ENCODE results near the gene SOWAHC. TPM values are rescaled to one million over a fixed set of nuclear protein-coding genes. Genes with fewer than 3 reads are reported as not detected.

Gene SOWAHC
- total and polyA plus RNA-seq, 2 of the 13 experiments (the other 11 are each of a cell fraction or from before 2014, with no cell fraction given), result 21.2 to 22.5 TPM

DNA sequence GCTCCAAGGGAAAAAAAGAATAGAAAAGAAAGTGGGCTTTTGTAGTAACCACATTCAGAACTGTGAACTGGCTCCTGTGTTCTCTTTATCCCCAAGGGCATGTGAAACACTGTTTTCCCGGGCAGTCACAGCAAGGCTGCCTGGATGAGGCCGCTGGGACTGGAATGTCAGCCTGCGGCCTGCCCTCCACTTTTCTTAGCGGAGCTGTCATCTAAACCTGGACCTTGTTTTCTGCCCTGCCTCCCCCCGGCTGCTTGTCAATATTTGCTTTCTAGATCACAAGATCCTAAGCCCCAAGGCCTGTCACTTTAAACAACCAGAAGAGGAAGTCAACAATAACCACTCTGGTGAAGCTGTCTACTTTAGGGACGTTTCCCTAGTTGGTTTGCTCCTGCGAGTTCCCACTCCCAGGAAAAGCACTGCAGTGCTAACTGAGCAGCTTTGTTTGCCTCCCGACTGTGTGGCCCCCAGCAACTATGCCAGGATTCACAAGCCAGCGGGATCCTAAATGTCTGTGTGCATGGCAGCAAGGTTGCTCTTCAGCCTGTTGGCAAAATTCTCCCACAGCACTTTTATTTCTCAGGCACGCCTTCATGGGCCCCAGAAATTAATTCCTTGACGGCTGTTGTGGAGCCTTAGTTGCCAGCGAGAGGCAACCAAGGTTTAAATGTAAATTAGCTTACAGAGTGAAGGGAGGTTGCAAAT lies 30.6 kb downstream of the SOWAHC start (continued):
- TF ChIP-seq ZNF724P (CRISPR knock-in tag; IDR thresholded peaks at IDR 0.05; ENCODE audit: borderline replicate concordance) (peak; percentile 89; the same call in 1 of the 2 replicates), ZBTB7B (CRISPR knock-in tag; IDR thresholded peaks at IDR 0.05) (0 out of 2 replicates have a peak, but pooled peaks have one; percentile 93), ZNF292 (CRISPR knock-in tag; IDR thresholded peaks at IDR 0.05; ENCODE audit: borderline replicate concordance, low read depth) (peak; percentile 99), ZNF264 (CRISPR knock-in tag; IDR thresholded peaks at IDR 0.05) (peak; percentile 99), XBP1 (CRISPR knock-in tag; IDR thresholded peaks at IDR 0.05) (peak; percentile 92; the same call in 1 of the 2 replicates), RARG (CRISPR knock-in tag; IDR thresholded peaks at IDR 0.05; ENCODE audit: low read depth) (0 out of 2 replicates have a peak, but pooled peaks have one; percentile 66), ARHGAP35 (CRISPR knock-in tag; IDR thresholded peaks at IDR 0.05; ENCODE audit: borderline replicate concordance) (peak; percentile 74), ZNF614 (CRISPR knock-in tag; IDR thresholded peaks at IDR 0.05; ENCODE audit: borderline replicate concordance) (peak; percentile 98), ISL2 (CRISPR knock-in tag; IDR thresholded peaks at IDR 0.05) (peak; percentile 99), SRY (CRISPR knock-in tag; IDR thresholded peaks at IDR 0.05) (peak; percentile 87; the same call in 1 of the 2 replicates), MTA3 (CRISPR knock-in tag; IDR thresholded peaks at IDR 0.05) (no peak), ZC3H13 (CRISPR knock-in tag; IDR thresholded peaks at IDR 0.05) (peak; percentile 95), ZNF75D (CRISPR knock-in tag; IDR thresholded peaks at IDR 0.05; ENCODE audit: borderline replicate concordance) (no peak), ZNF468 (CRISPR knock-in tag; IDR thresholded peaks at IDR 0.05) (no peak), ZNF607 (CRISPR knock-in tag; IDR thresholded peaks at IDR 0.05; ENCODE audit: borderline replicate concordance) (peak; percentile 99), MBD4 (IDR thresholded peaks at IDR 0.05; ENCODE audit: borderline replicate concordance, low read length) (peak; percentile 83; the same call in 1 of the 2 replicates), SPEN (CRISPR knock-in tag; IDR thresholded peaks at IDR 0.05; ENCODE audit: low read depth) (peak; percentile 90), HOXA7 (CRISPR knock-in tag; IDR thresholded peaks at IDR 0.05) (peak; percentile 78; the same call in 1 of the 2 replicates), ZNF12 (CRISPR knock-in tag; IDR thresholded peaks at IDR 0.05) (peak; percentile 81), GATAD1 (CRISPR knock-in tag; IDR thresholded peaks at IDR 0.05) (peak; percentile 77), NFRKB (IDR thresholded peaks at IDR 0.05) (no peak), SP4 (CRISPR knock-in tag; IDR thresholded peaks at IDR 0.05) (peak; percentile 77), ZNF101 (CRISPR knock-in tag; IDR thresholded peaks at IDR 0.05; ENCODE audit: borderline replicate concordance, low read depth) (peak; percentile 96; the same call in 1 of the 2 replicates), ZNF329 (CRISPR knock-in tag; IDR thresholded peaks at IDR 0.05; ENCODE audit: low read depth) (peak; percentile 83), NR3C1 (CRISPR knock-in tag; IDR thresholded peaks at IDR 0.05) (no peak), HMGA1 (CRISPR knock-in tag; conservative IDR thresholded peaks at IDR 0.05) (no peak), ATAD3A (CRISPR knock-in tag; IDR thresholded peaks at IDR 0.05) (no peak), SNAPC2 (CRISPR knock-in tag; IDR thresholded peaks at IDR 0.05) (peak; percentile 50; the same call in 1 of the 2 replicates), ASH2L (IDR thresholded peaks at IDR 0.05; ENCODE audit: insufficient read length, low read depth, low read length) (peak; percentile 97), AKAP8 (CRISPR knock-in tag; IDR thresholded peaks at IDR 0.05) (peak; percentile 56; the same call in 1 of the 2 replicates), DNMT3B (CRISPR knock-in tag; conservative IDR thresholded peaks at IDR 0.05) (peak; percentile 97), GTF3A (CRISPR knock-in tag; conservative IDR thresholded peaks at IDR 0.05) (peak; percentile 83; the same call in 1 of the 2 replicates)
- TF ChIP-seq, protein P1, sequence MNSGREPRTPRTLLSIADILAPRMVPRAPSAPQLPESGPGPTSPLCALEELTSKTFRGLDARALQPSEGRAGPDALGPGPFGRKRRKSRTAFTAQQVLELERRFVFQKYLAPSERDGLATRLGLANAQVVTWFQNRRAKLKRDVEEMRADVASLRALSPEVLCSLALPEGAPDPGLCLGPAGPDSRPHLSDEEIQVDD (CRISPR knock-in tag; IDR thresholded peaks at IDR 0.05; ENCODE audit: borderline replicate concordance), result no peak
- TF ChIP-seq, protein P2, sequence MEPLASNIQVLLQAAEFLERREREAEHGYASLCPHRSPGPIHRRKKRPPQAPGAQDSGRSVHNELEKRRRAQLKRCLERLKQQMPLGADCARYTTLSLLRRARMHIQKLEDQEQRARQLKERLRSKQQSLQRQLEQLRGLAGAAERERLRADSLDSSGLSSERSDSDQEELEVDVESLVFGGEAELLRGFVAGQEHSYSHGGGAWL (CRISPR knock-in tag; IDR thresholded peaks at IDR 0.05), result no peak
